CD8-positive, alpha-beta memory T cell (primary cell): ENCODE measurements around the gene KIZ. TPM values are rescaled to one million over a fixed set of nuclear protein-coding genes. Genes with fewer than 3 reads are reported as not detected.
"Not testable (repeated sequence)": the region's sequence is repeated elsewhere in the genome, so short reads cannot be mapped to it uniquely, and the experiment has no call there.

Source experiments
- CTCF ChIA-PET: fragments of 350-600 bp; sonication (Branson Sonifier 250); formaldehyde crosslinking; loops from one replicate; lab custom pipeline; 2021; ENCODE audit warnings: antibody characterized with exemption; lab: Charles Lee
- POLR2A ChIA-PET: fragments of 350-600 bp; sonication (Branson Sonifier 250); formaldehyde crosslinking; loops from one replicate; lab custom pipeline; 2021; ENCODE audit warnings: antibody characterized with exemption; lab: Charles Lee
- DNase-seq, 5 donors: peaks; one replicate each; pipeline versions ENCODE4 v3.0.0 to v3.0.0-alpha.2; 2020 to 2022; ENCODE audit warnings: mixed read lengths in 1 of 5
- H3K27ac ChIP-seq: one replicate; pipeline ENCODE4 v1.7.0; 2013; ENCODE audit warnings: low read depth, mild to moderate bottlenecking, low read length, moderate library complexity
- H3K27me3 ChIP-seq: 2 replicates; pipeline ENCODE4 v1.7.0; 2013; ENCODE audit warnings: low read length, mild to moderate bottlenecking; ENCODE audit not compliant: insufficient read depth, poor library complexity, severe bottlenecking
- H3K36me3 ChIP-seq: 2 replicates; pipeline ENCODE4 v1.7.0; 2013; ENCODE audit warnings: mild to moderate bottlenecking, low read length, moderate library complexity; ENCODE audit not compliant: insufficient read depth
- H3K4me1 ChIP-seq: 2 replicates; pipeline ENCODE4 v1.7.0; 2013; ENCODE audit warnings: mild to moderate bottlenecking, low read length, moderate library complexity; ENCODE audit not compliant: insufficient read depth
- H3K4me3 ChIP-seq: 2 replicates; pipeline ENCODE4 v1.7.0; 2013; ENCODE audit warnings: mild to moderate bottlenecking, low read length
- H3K9me3 ChIP-seq: 2 replicates; pipeline ENCODE4 v1.7.0; 2013; ENCODE audit warnings: mild to moderate bottlenecking, low read length
- H3K27ac Mint-ChIP-seq, 8 donors: one replicate each; pipeline ENCODE4 v1.8.0; 2020 to 2021; ENCODE audit warnings: mixed read lengths in 8 of 8, mild to moderate bottlenecking in 6 of 8, inconsistent platforms in 3 of 8, moderate library complexity in 3 of 8
- H3K27me3 Mint-ChIP-seq, 2 donors: one replicate each; pipeline ENCODE4 v1.8.0; 2020 to 2021; ENCODE audit warnings: mixed read lengths in 2 of 2, mild to moderate bottlenecking in 1 of 2, moderate library complexity in 1 of 2
- H3K36me3 Mint-ChIP-seq, 3 donors: one replicate each; pipeline ENCODE4 v1.8.0; 2020 to 2021; ENCODE audit warnings: mixed read lengths in 3 of 3, inconsistent platforms in 1 of 3, mild to moderate bottlenecking in 1 of 3
- H3K4me1 Mint-ChIP-seq, 3 donors: one replicate each; pipeline ENCODE4 v1.8.0; 2020 to 2021; ENCODE audit warnings: mixed read lengths in 3 of 3, inconsistent platforms in 1 of 3, mild to moderate bottlenecking in 1 of 3
- H3K4me3 Mint-ChIP-seq, 7 donors: one replicate each; pipeline ENCODE4 v1.8.0; 2020 to 2021; ENCODE audit warnings: mixed read lengths in 7 of 7, mild to moderate bottlenecking in 6 of 7, moderate library complexity in 4 of 7, inconsistent platforms in 2 of 7
- H3K9me3 Mint-ChIP-seq, 5 donors: one replicate each; pipeline ENCODE4 v1.8.0; 2020 to 2022; ENCODE audit warnings: mixed read lengths in 5 of 5, mild to moderate bottlenecking in 3 of 5, moderate library complexity in 2 of 5, inconsistent platforms in 1 of 5
- polyA plus RNA-seq: library from polyadenylated mRNA; unstranded; fragments of 300-500 nt; fragmentation: Illumina TruSeq; gene quantifications from one replicate; pipeline ENCODE4 v1.2.3, GENCODE V29; 2021
- total RNA-seq, 2 experiments: library from RNA; stranded (reverse); gene quantifications; one replicate each; pipeline ENCODE4 v1.2.3, GENCODE V29; 2021

KIZ gene
- total and polyA plus RNA-seq, 3 experiments from 2014 or later: 9.7 to 20.5 (median 13.3) TPM

DNA sequence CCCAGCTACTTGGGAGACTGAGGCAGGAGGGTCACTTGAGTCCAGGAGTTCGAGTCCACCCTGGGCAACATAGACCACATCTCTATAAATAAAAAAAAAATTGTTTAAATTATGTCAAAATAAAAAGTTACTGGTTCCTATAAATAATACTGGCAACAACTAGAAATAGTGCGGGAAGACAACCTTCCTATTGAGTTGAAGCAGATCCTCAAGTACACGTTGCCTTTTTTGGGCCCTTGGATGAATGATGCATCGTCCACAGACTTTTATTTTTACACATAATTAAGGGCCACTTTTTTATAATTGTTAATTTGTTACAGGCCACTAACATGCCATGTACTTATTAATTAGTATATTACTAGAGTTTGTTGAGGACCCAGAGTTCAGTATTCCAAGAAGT is 31.1 kb downstream of the KIZ start:
- ChIA-PET POLR2A (no interaction called here), CTCF (no interaction called here)
- H3K27ac Mint-ChIP-seq: no peak overlapping the region
- Histone ChIP-seq H3K4me1 (no peaks in the 10 kb centered on the region), H3K36me3 (no peaks in the 10 kb centered on the region), H3K9me3 (no peaks in the 10 kb centered on the region), H3K4me3 (no peak overlapping the region), H3K27me3 (no peaks in the 10 kb centered on the region), H3K27ac (no peak overlapping the region)
- no peaks in the 10 kb centered on the region for H3K4me1 Mint-ChIP-seq
- H3K36me3 Mint-ChIP-seq: peaks cover 20 to 47% (median 37%) of the 10 kb centered on the region in 3 donors
- no peak overlapping the region for H3K4me3 Mint-ChIP-seq
- no peaks in the 10 kb centered on the region for H3K9me3 Mint-ChIP-seq
- DNase-seq: no peak
- H3K27me3 Mint-ChIP-seq: no peaks in the 10 kb centered on the region

DNA sequence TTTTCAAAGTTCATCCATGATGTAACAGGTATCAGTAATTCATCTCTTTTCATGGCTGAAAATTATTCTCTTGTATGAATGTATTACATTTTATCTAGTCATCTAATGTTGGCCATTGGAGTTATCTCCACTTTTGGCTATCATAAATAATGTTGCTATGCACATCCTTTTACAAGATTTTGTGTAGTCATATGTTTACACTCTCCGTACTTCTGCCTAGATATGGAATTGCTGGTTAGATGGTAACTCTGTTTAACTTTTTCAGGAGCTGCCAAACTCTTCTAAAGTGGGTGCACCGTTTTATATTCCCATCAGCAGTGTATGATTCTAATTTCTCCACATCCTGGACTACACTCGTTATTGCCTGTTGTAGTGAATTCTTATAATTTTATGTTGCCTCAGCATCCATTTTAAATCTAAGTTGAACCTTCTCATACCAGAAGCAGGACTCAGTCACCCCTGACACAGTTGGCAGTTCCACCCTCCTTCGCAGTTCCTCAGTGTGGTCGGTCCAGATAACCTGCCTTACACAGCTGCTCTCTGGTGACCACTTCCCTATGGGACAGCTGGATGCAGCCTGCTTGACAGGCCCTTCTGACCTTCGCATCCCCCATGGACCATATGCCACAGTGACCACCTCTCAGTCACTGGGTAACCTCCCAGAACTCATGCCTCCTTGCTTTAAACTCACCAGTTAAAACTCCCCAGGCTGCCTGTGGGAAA is 33.9 kb downstream of the KIZ start:
- Histone ChIP-seq H3K4me3 (no peak overlapping the region), H3K4me1 (no peaks in the 10 kb centered on the region), H3K27ac (no peak overlapping the region), H3K36me3 (peaks cover 7% of the 10 kb centered on the region), H3K27me3 (no peaks in the 10 kb centered on the region), H3K9me3 (no peaks in the 10 kb centered on the region)
- H3K36me3 Mint-ChIP-seq: peaks cover 30 to 50% (median 31%) of the 10 kb centered on the region in 3 donors
- H3K9me3 Mint-ChIP-seq: no peaks in the 10 kb centered on the region
- peak overlapping the region in 1 of 8 donors; percentile 86 for H3K27ac Mint-ChIP-seq
- ChIA-PET POLR2A (no interaction called here), CTCF (no interaction called here)
- H3K4me3 Mint-ChIP-seq: no peak overlapping the region
- H3K4me1 Mint-ChIP-seq: peaks cover 0 to under 1% (median 0%) of the 10 kb centered on the region in 3 donors
- no peaks in the 10 kb centered on the region for H3K27me3 Mint-ChIP-seq
- DNase-seq: no peak

DNA sequence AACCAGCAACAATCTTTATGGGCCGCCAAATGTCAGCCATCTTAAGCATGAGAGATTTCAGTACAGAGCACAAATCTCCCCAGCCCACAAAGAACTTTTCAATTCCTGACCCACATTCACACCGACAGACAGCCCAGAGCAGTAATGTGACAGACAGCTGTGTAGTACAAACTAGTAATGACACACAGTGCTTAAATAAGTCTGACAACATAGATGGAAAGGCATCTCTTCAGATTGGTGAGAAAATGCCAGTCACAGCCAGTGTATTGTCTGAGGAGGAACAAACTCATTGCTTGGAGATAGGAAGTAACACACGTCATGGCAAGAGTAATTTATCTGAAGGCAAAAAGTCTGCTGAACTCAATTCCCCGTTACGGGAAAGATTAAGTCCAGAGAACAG is 36.0 kb downstream of the KIZ start:
- DNase-seq: no peak
- H3K36me3 ChIP-seq: peaks cover 7% of the 10 kb centered on the region
- Mint-ChIP-seq H3K9me3 (no peaks in the 10 kb centered on the region), H3K4me3 (no peak overlapping the region), H3K4me1 (peaks cover 14 to 17% (median 16%) of the 10 kb centered on the region in 3 donors), H3K27ac (no peak overlapping the region), H3K36me3 (peaks cover 30 to 56% (median 37%) of the 10 kb centered on the region in 3 donors), H3K27me3 (no peaks in the 10 kb centered on the region)
- CTCF ChIA-PET: no interaction called here
- no peak overlapping the region for H3K4me3 ChIP-seq
- no peaks in the 10 kb centered on the region for H3K27me3 ChIP-seq
- no peak overlapping the region for H3K27ac ChIP-seq
- H3K9me3 ChIP-seq: no peaks in the 10 kb centered on the region
- POLR2A ChIA-PET: no interaction called here
- no peaks in the 10 kb centered on the region for H3K4me1 ChIP-seq

DNA sequence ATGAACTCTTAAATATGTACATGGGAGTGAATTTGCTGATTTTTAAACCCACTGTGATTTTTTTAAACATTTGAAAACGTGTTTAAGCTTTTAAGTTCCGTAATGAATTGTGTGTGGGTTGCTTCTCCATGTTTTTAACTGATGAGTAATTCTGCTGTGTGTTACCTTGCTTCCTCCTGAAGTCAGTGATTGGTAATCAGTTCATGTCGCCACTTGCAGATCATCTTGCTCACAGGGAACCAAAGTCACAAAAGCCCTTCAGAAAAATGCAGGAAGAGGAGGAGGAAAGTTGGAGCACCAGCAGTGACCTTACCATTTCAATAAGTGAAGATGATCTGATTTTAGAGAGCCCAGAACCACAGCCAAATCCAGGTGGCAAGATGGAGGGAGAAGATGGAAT is 36.7 kb downstream of the KIZ start:
- peaks cover 33 to 60% (median 38%) of the 10 kb centered on the region in 3 donors for H3K36me3 Mint-ChIP-seq
- H3K9me3 ChIP-seq: no peaks in the 10 kb centered on the region
- POLR2A ChIA-PET: no interaction called here

DNA sequence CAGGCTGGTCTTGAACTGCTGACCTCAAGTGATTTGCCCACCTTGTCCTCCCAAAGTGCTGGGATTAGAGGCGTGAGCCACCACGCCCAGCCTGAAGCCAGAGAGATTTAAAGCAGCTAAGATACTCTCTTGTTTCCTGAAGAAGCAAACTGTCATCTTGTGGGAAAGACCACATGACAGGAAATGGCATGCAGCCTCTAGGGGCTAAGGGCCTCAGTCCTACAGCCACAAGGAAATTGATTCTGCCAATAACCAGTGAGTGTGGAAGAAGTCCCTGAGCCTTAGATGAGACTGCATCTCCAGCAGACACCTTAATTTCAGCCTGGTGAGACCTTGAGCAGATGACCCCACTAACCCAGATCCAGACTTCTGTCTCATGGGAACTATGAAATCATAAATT is 40.9 kb downstream of the KIZ start:
- Histone ChIP-seq H3K9me3 (no peaks in the 10 kb centered on the region), H3K27ac (no peak overlapping the region), H3K4me3 (no peak overlapping the region), H3K36me3 (peaks cover 7% of the 10 kb centered on the region), H3K4me1 (no peaks in the 10 kb centered on the region), H3K27me3 (no peaks in the 10 kb centered on the region)
- H3K36me3 Mint-ChIP-seq: peaks cover 34 to 50% (median 36%) of the 10 kb centered on the region in 3 donors
- DNase-seq: no peak
- POLR2A ChIA-PET: interaction anchor here (0.6 kb wide), 1 partner anchor 37 kb away, joined by 5 read pairs; no protein-coding TSS in a partner anchor
- H3K4me1 Mint-ChIP-seq: peaks cover 15 to 20% (median 19%) of the 10 kb centered on the region in 3 donors
- CTCF ChIA-PET: no interaction called here
- peak overlapping the region in 1 of 7 donors; percentile 40 for H3K4me3 Mint-ChIP-seq
- peaks cover 0 to 4% (median 3%) of the 10 kb centered on the region in 5 donors for H3K9me3 Mint-ChIP-seq
- H3K27me3 Mint-ChIP-seq: no peaks in the 10 kb centered on the region
- peak overlapping the region in 1 of 8 donors; percentile 27 for H3K27ac Mint-ChIP-seq

More for the DNA sequence above, 36.7 kb downstream of the KIZ start:
- Mint-ChIP-seq H3K4me1 (peaks cover 15 to 20% (median 19%) of the 10 kb centered on the region in 3 donors), H3K27me3 (no peaks in the 10 kb centered on the region), H3K27ac (no peak overlapping the region), H3K4me3 (no peak overlapping the region), H3K9me3 (no peaks in the 10 kb centered on the region)
- Histone ChIP-seq H3K4me3 (no peak overlapping the region), H3K4me1 (no peaks in the 10 kb centered on the region), H3K27me3 (no peaks in the 10 kb centered on the region), H3K27ac (no peak overlapping the region), H3K36me3 (peaks cover 7% of the 10 kb centered on the region)
- CTCF ChIA-PET: no interaction called here
- no peak for DNase-seq

DNA sequence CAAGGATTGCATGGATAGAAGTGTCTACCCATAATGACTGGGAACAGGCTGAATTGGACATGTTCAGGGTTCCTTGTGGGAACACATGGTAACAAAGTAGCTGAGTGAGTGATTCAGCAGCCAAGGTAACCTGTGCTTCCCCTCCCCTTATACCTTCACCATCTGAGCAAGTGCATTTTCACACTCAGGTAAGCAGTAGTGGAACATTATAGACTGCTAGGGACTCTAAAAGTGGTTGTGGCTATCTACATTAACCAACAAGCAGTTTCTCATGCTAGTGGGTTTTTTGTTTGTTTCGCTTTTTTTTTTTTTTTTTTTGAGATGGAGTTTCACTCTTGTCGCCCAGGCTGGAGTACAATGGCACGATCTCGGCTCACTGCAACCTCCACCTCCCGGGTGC is 41.4 kb downstream of the KIZ start:
- no peak overlapping the region for H3K27ac ChIP-seq
- H3K9me3 ChIP-seq: no peaks in the 10 kb centered on the region
- peaks cover 7% of the 10 kb centered on the region for H3K36me3 ChIP-seq
- H3K36me3 Mint-ChIP-seq: peaks cover 29 to 45% (median 33%) of the 10 kb centered on the region in 3 donors
- H3K27me3 Mint-ChIP-seq: no peaks in the 10 kb centered on the region
- H3K4me3 ChIP-seq: no peak overlapping the region
- H3K4me3 Mint-ChIP-seq: no peak overlapping the region
- CTCF ChIA-PET: no interaction called here
- no peaks in the 10 kb centered on the region for H3K4me1 ChIP-seq
- no peaks in the 10 kb centered on the region for H3K27me3 ChIP-seq
- DNase-seq: no peak
- POLR2A ChIA-PET: no interaction called here
- H3K4me1 Mint-ChIP-seq: peaks cover 15 to 20% (median 19%) of the 10 kb centered on the region in 3 donors
- H3K27ac Mint-ChIP-seq: no peak overlapping the region
- H3K9me3 Mint-ChIP-seq: peaks cover 0 to 4% (median 3%) of the 10 kb centered on the region in 5 donors

DNA sequence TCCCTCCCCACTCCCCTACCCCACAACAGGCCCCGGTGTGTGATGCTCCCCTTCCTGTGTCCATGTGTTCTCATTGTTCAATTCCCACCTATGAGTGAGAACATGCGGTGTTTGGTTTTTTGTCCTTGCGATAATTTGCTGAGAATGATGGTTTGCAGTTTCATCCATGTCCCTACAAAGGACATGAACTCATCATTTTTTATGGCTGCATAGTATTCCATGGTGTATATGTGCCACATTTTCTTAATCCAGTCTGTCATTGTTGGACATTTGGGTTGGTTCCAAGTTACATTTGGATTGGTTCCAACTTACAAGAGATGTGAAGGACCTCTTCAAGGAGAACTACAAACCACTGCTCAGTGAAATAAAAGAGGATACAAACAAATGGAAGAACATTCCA is 42.2 kb downstream of the KIZ start:
- DNase-seq, H3K27ac Mint-ChIP-seq, H3K27me3 ChIP-seq, H3K36me3 ChIP-seq, CTCF ChIA-PET, H3K27me3 Mint-ChIP-seq, H3K27ac ChIP-seq, H3K4me3 ChIP-seq, POLR2A ChIA-PET, H3K9me3 ChIP-seq, H3K4me3 Mint-ChIP-seq, H3K9me3 Mint-ChIP-seq, H3K4me1 ChIP-seq: not testable (repeated sequence)
- Mint-ChIP-seq H3K36me3 (peaks cover 28 to 37% (median 29%) of the 10 kb centered on the region in 3 donors), H3K4me1 (peaks cover 19 to 20% (median 19%) of the 10 kb centered on the region in 3 donors)

DNA sequence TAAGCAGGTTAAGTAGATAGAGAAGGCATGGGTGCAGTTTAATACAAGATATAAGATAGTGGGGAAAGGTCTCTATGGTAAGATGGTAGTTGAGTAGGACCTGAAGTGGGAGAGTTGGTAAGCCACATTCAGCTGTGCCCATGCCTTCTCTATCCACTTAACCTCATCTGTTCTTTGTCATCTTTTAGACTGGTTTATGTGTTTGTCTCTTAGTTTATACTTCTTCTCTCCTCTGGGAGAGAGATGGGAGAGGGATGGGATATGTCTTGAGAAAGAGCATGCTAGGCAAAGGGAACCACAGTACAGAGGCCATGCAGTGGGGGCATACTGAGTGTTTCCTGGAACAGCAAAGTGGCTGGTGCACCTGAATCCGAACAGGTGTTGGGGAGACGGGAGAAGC is 46.7 kb downstream of the KIZ start:
- Mint-ChIP-seq H3K27ac (peak overlapping the region in 2 of 8 donors; percentile 1 to 56), H3K4me1 (peaks cover 6 to 17% (median 11%) of the 10 kb centered on the region in 3 donors), H3K36me3 (peaks cover 10 to 25% (median 12%) of the 10 kb centered on the region in 3 donors), H3K4me3 (no peak overlapping the region), H3K27me3 (peaks cover 0 to 1% of the 10 kb centered on the region in 2 donors), H3K9me3 (peaks cover 0 to 10% (median 6%) of the 10 kb centered on the region in 5 donors)
- Histone ChIP-seq H3K4me3 (no peak overlapping the region), H3K27me3 (no peaks in the 10 kb centered on the region), H3K4me1 (peaks cover 7% of the 10 kb centered on the region), H3K36me3 (no peaks in the 10 kb centered on the region), H3K27ac (no peak overlapping the region), H3K9me3 (no peaks in the 10 kb centered on the region)
- ChIA-PET POLR2A (no interaction called here), CTCF (no interaction called here)
- no peak for DNase-seq
